ENCODE results near the gene ANXA8. TPM values are rescaled to one million over a fixed set of nuclear protein-coding genes. Genes with fewer than 3 reads are reported as not detected.

The ANXA8 gene
- total and polyA plus RNA-seq, 10 of the 15 experiments (the other 5 are each of a cell fraction or from before 2014, with no cell fraction given): 0.10 to 0.53 (median 0.41) TPM; not detected in 3

- H3K27ac ChIP-seq (ENCODE audit: control insufficient read depth, insufficient read depth): no peak overlapping the region
- 18% methylated on average over 13 of the region's 13 CpGs for WGBS (ENCODE audit: insufficient coverage, insufficient replicate concordance, low lambda C conversion rate, missing lambda C conversion rate)
- no TSS peak for BruUV-seq (replicated peaks)
- TF ChIP-seq RAD21 (IDR thresholded peaks at IDR 0.05; ENCODE audit: insufficient read depth, low read depth, low read length) (no peak), MYB (IDR thresholded peaks at IDR 0.05; ENCODE audit: borderline replicate concordance, low read depth, low read length) (no peak), ZNF207 (IDR thresholded peaks at IDR 0.05; ENCODE audit: borderline replicate concordance) (no peak), ZBTB40 (IDR thresholded peaks at IDR 0.05; ENCODE audit: borderline replicate concordance) (no peak), STAT3 (IDR thresholded peaks at IDR 0.05; ENCODE audit: low read depth, low read length) (no peak), RB1 (IDR thresholded peaks at IDR 0.05; ENCODE audit: borderline replicate concordance) (no peak), HSF1 (IDR thresholded peaks at IDR 0.05; ENCODE audit: low read depth, low read length) (no peak), NR2C2 (IDR thresholded peaks at IDR 0.05; ENCODE audit: borderline replicate concordance, control insufficient read depth, insufficient read length, low read depth) (no peak), RBBP5 (conservative IDR thresholded peaks at IDR 0.05) (no peak), BMI1 (IDR thresholded peaks at IDR 0.05; ENCODE audit: borderline replicate concordance) (no peak), ZBED1 (IDR thresholded peaks at IDR 0.05; ENCODE audit: borderline replicate concordance) (no peak), ZBTB11 (CRISPR knock-in tag; IDR thresholded peaks at IDR 0.05) (no peak), USF2 (IDR thresholded peaks at IDR 0.05; ENCODE audit: borderline replicate concordance, low read depth, low read length) (no peak), BRCA1 (IDR thresholded peaks at IDR 0.05; ENCODE audit: low read depth, low read length) (no peak)
Observed at GRCh38 chr10:47451273-47451997, 32.5 kb downstream of the ANXA8 start.

More at GRCh38 chr10:47451273-47451997, 32.5 kb downstream of the ANXA8 start:
- ATAC-seq (no peak), FAIRE-seq (no peak), DNase-seq (ENCODE audit: low read depth, low spot score) (no peak)
- ChIA-PET POLR2A (no interaction called here), CTCF (interaction anchor here (0.6 kb wide), 1 partner anchor 402 kb away, joined by 3 read pairs; no protein-coding TSS in a partner anchor), SMC1A (ENCODE audit: uncharacterized antibody, unreplicated experiment) (no interaction called here), RAD21 (ENCODE audit: unreplicated experiment) (no interaction called here)
- Histone ChIP-seq H3K9me3 (replicated peaks; ENCODE audit: control insufficient read depth, insufficient read depth, low read length) (no peaks in the 10 kb centered on the region; the same call in 2 of the 3 replicates), H3K27me3 (replicated peaks in 1 of 2; ENCODE audit: control insufficient read depth in 2 of 2, insufficient read depth in 2 of 2, low read length in 1 of 2) (peaks cover 0 to 8% of the 10 kb centered on the region in 2 experiments; a peak in 3 of 4 replicates), H3K79me2 (ENCODE audit: control insufficient read depth, insufficient read depth, low read length) (no peaks in the 10 kb centered on the region), H3K4me1 (ENCODE audit: control insufficient read depth, insufficient read depth, low read length) (no peaks in the 10 kb centered on the region), H3K4me2 (ENCODE audit: control insufficient read depth, insufficient read depth) (no peak overlapping the region), H4K20me1 (ENCODE audit: control insufficient read depth, insufficient read depth) (no peaks in the 10 kb centered on the region), H3K4me3 (no peak overlapping the region), H2AFZ (ENCODE audit: control insufficient read depth, low read depth, low read length) (no peak overlapping the region), H3K9ac (ENCODE audit: control insufficient read depth, insufficient read depth, low read length) (no peak overlapping the region), H3K36me3 (ENCODE audit: control insufficient read depth in 2 of 2, insufficient read depth in 2 of 2, low read length in 1 of 2) (no peaks in the 10 kb centered on the region)
- in situ Hi-C loops (cut with MboI) (no loop called here), intact Hi-C loops (cut with micrococcal nuclease; ENCODE audit: unreplicated experiment) (no loop called here)

Data from GM12878 (cell line).